ENCODE results near the gene PADI1.

GRCh38 chr1:17258116-17258757 is 53.3 kb downstream of the PADI1 start:
- TF ChIP-seq CTCF (IDR thresholded peaks at IDR 0.05; ENCODE audit: poor library complexity, severe bottlenecking) (no peak), EP300 (conservative IDR thresholded peaks at IDR 0.05; ENCODE audit: poor library complexity, severe bottlenecking) (no peak)

All from neural cell (in vitro differentiated cells).